ENCODE data around the gene KLRG1. TPM values are rescaled to one million over a fixed set of nuclear protein-coding genes. Genes with fewer than 3 reads are reported as not detected.

Gene KLRG1
- total and polyA plus RNA-seq, 7 experiments from 2014 or later: 2.8 to 43.8 (median 18.0) TPM

- Histone ChIP-seq H3K27me3 (ENCODE audit: control insufficient read depth in 2 of 2, insufficient read depth in 2 of 2, low read length in 2 of 2) (no peaks in the 10 kb centered on the region), H3K27ac (ENCODE audit: low read depth, low read length) (no peak overlapping the region), H3K9me3 (ENCODE audit: control insufficient read depth in 2 of 3, low read length in 3 of 3) (no peaks in the 10 kb centered on the region), H3K4me3 (ENCODE audit: low read length) (no peak overlapping the region), H3K36me3 (ENCODE audit: control insufficient read depth in 2 of 3, insufficient read depth in 3 of 3, low read length in 3 of 3) (no peaks in the 10 kb centered on the region), H3K4me1 (ENCODE audit: control insufficient read depth in 2 of 2, insufficient read depth in 2 of 2, low read length in 2 of 2) (peaks cover 33 to 43% of the 10 kb centered on the region in 2 donors)
- POLR2A ChIA-PET: interaction anchor here (0.9 to 5.6 kb wide), 3 partner anchors 11 to 86 kb away, joined by 3 to 105 read pairs (median 29); partner anchors contain the start of gene M6PR
- intact Hi-C loops (cut with micrococcal nuclease): no loop called here
- Mint-ChIP-seq H3K9me3 (peaks cover 0 to 4% (median 0%) of the 10 kb centered on the region in 11 donors), H3K4me1 (peaks cover 24 to 74% (median 64%) of the 10 kb centered on the region in 7 donors), H3K27me3 (peaks cover 0 to 14% (median 0%) of the 10 kb centered on the region in 5 donors), H3K4me3 (peak overlapping the region in 1 of 10 donors; percentile 40), H3K36me3 (peaks cover 0 to 19% (median 2%) of the 10 kb centered on the region in 5 donors), H3K27ac (peak overlapping the region in 5 of 9 donors; percentile 28 to 81 (median 77))
- ATAC-seq (no peak), DNase-seq (no peak)
- CTCF ChIA-PET: interaction anchor here (0.7 to 15.7 kb wide), 10 partner anchors 9 to 560 kb away, joined by 3 to 287 read pairs (median 9); partner anchors contain the start of gene M6PR
Measured at GRCh38 chr12:9037431-9037830, 48.1 kb downstream of the KLRG1 start.

GRCh38 chr12:9039397-9039977 is 50.1 kb downstream of the KLRG1 start:
- Histone ChIP-seq H3K27me3 (ENCODE audit: control insufficient read depth in 2 of 2, insufficient read depth in 2 of 2, low read length in 2 of 2) (no peaks in the 10 kb centered on the region), H3K36me3 (ENCODE audit: control insufficient read depth in 2 of 3, insufficient read depth in 3 of 3, low read length in 3 of 3) (no peaks in the 10 kb centered on the region), H3K9me3 (ENCODE audit: control insufficient read depth in 2 of 3, low read length in 3 of 3) (no peaks in the 10 kb centered on the region), H3K4me1 (ENCODE audit: control insufficient read depth in 2 of 2, insufficient read depth in 2 of 2, low read length in 2 of 2) (peaks cover 33 to 40% of the 10 kb centered on the region in 2 donors), H3K4me3 (ENCODE audit: low read length) (no peak overlapping the region), H3K27ac (ENCODE audit: low read depth, low read length) (peak overlapping the region; percentile 2)
- Mint-ChIP-seq H3K36me3 (peaks cover 0 to 6% (median 2%) of the 10 kb centered on the region in 5 donors), H3K4me1 (peaks cover 19 to 61% (median 50%) of the 10 kb centered on the region in 7 donors), H3K27ac (peak overlapping the region in 8 of 9 donors; percentile 59 to 78 (median 70)), H3K27me3 (peaks cover 0 to 19% (median 0%) of the 10 kb centered on the region in 5 donors), H3K4me3 (peak overlapping the region in 7 of 10 donors; percentile 3 to 68 (median 47)), H3K9me3 (peaks cover 0 to 3% (median 0%) of the 10 kb centered on the region in 11 donors)
- CTCF ChIA-PET: interaction anchor here (0.7 to 15.7 kb wide), 14 partner anchors 10 to 358 kb away, joined by 3 to 287 read pairs (median 4); partner anchors contain the start of genes KLRG1 and M6PR
- intact Hi-C loops (cut with micrococcal nuclease): loop anchor here (1.0 kb wide), 6 partner anchors 10 to 149 kb away; partner anchors contain the start of gene PHC1 (in 1 of the 2)
- ATAC-seq (peak; percentile 93), DNase-seq (peak in 7 of 9 donors; percentile 37 to 77 (median 67))
- POLR2A ChIA-PET: interaction anchor here (0.6 to 5.6 kb wide), 7 partner anchors 10 to 88 kb away, joined by 4 to 105 read pairs (median 5); partner anchors contain the start of gene M6PR

- Histone ChIP-seq H3K36me3 (ENCODE audit: control insufficient read depth in 2 of 3, insufficient read depth in 3 of 3, low read length in 3 of 3) (no peaks in the 10 kb centered on the region), H3K4me1 (ENCODE audit: control insufficient read depth in 2 of 2, insufficient read depth in 2 of 2, low read length in 2 of 2) (peaks cover 33 to 40% of the 10 kb centered on the region in 2 donors), H3K9me3 (ENCODE audit: control insufficient read depth in 2 of 3, low read length in 3 of 3) (no peaks in the 10 kb centered on the region), H3K4me3 (ENCODE audit: low read length) (no peak overlapping the region), H3K27ac (ENCODE audit: low read depth, low read length) (no peak overlapping the region), H3K27me3 (ENCODE audit: control insufficient read depth in 2 of 2, insufficient read depth in 2 of 2, low read length in 2 of 2) (no peaks in the 10 kb centered on the region)
- Mint-ChIP-seq H3K4me3 (peak overlapping the region in 2 of 10 donors; percentile 20 to 29), H3K27me3 (peaks cover 0 to 19% (median 0%) of the 10 kb centered on the region in 5 donors), H3K27ac (peak overlapping the region in 7 of 9 donors; percentile 43 to 84 (median 78)), H3K9me3 (peaks cover 0 to 5% (median 0%) of the 10 kb centered on the region in 11 donors), H3K4me1 (peaks cover 16 to 64% (median 43%) of the 10 kb centered on the region in 7 donors), H3K36me3 (peaks cover 0 to 11% (median 4%) of the 10 kb centered on the region in 5 donors)
- intact Hi-C loops (cut with micrococcal nuclease): no loop called here
- peak in 1 of 9 donors; percentile 29 for DNase-seq
- CTCF ChIA-PET: interaction anchor here (1.7 to 4.3 kb wide), 2 partner anchors 80 to 90 kb away, joined by 4 to 68 read pairs; partner anchors contain the start of gene M6PR
- POLR2A ChIA-PET: interaction anchor here (0.7 to 2.5 kb wide), 2 partner anchors 76 to 90 kb away, joined by 3 to 22 read pairs; partner anchors contain the start of gene M6PR
- ATAC-seq: no peak
Measured at GRCh38 chr12:9040484-9041186, 51.3 kb downstream of the KLRG1 start.

GRCh38 chr12:9041321-9041720 is 52.0 kb downstream of the KLRG1 start:
- intact Hi-C loops (cut with micrococcal nuclease): no loop called here

GRCh38 chr12:9043766-9044165 is 54.4 kb downstream of the KLRG1 start:
- Histone ChIP-seq H3K4me1 (ENCODE audit: control insufficient read depth in 2 of 2, insufficient read depth in 2 of 2, low read length in 2 of 2) (peaks cover 11 to 20% of the 10 kb centered on the region in 2 donors), H3K36me3 (ENCODE audit: control insufficient read depth in 2 of 3, insufficient read depth in 3 of 3, low read length in 3 of 3) (no peaks in the 10 kb centered on the region), H3K27me3 (ENCODE audit: control insufficient read depth in 2 of 2, insufficient read depth in 2 of 2, low read length in 2 of 2) (no peaks in the 10 kb centered on the region), H3K27ac (ENCODE audit: low read depth, low read length) (no peak overlapping the region), H3K4me3 (ENCODE audit: low read length) (no peak overlapping the region), H3K9me3 (ENCODE audit: control insufficient read depth in 2 of 3, low read length in 3 of 3) (no peaks in the 10 kb centered on the region)
- POLR2A ChIA-PET: interaction anchor here (0.5 to 1.1 kb wide), 2 partner anchors 94 to 357 kb away, joined by 3 to 4 read pairs; partner anchors contain the start of gene M6PR
- H3K9me3 Mint-ChIP-seq: peaks cover 0 to 14% (median 3%) of the 10 kb centered on the region in 11 donors
- DNase-seq (no peak), ATAC-seq (no peak)
- peaks cover 0 to 17% (median 0%) of the 10 kb centered on the region in 5 donors for H3K27me3 Mint-ChIP-seq
- H3K4me1 Mint-ChIP-seq: peaks cover 14 to 56% (median 25%) of the 10 kb centered on the region in 7 donors
- CTCF ChIA-PET: interaction anchor here (0.7 to 4.3 kb wide), 2 partner anchors 93 to 99 kb away, joined by 3 to 68 read pairs; partner anchors contain the start of gene M6PR
- no peak overlapping the region for H3K4me3 Mint-ChIP-seq
- H3K27ac Mint-ChIP-seq: peak overlapping the region in 2 of 9 donors; percentile 14 to 45
- H3K36me3 Mint-ChIP-seq: peaks cover 0 to 13% (median 12%) of the 10 kb centered on the region in 5 donors
- intact Hi-C loops (cut with micrococcal nuclease): no loop called here

More at GRCh38 chr12:9041321-9041720, 52.0 kb downstream of the KLRG1 start:
- peaks cover 12 to 64% (median 40%) of the 10 kb centered on the region in 7 donors for H3K4me1 Mint-ChIP-seq
- H3K27me3 Mint-ChIP-seq: peaks cover 0 to 19% (median 0%) of the 10 kb centered on the region in 5 donors
- H3K27me3 ChIP-seq (ENCODE audit: control insufficient read depth in 2 of 2, insufficient read depth in 2 of 2, low read length in 2 of 2): no peaks in the 10 kb centered on the region
- no peak overlapping the region for H3K27ac ChIP-seq (ENCODE audit: low read depth, low read length)
- peak overlapping the region in 1 of 9 donors; percentile 82 for H3K27ac Mint-ChIP-seq
- no peak overlapping the region for H3K4me3 Mint-ChIP-seq
- ATAC-seq (no peak), DNase-seq (no peak)
- peaks cover 0 to 13% (median 11%) of the 10 kb centered on the region in 5 donors for H3K36me3 Mint-ChIP-seq
- H3K4me3 ChIP-seq (ENCODE audit: low read length): no peak overlapping the region
- no peaks in the 10 kb centered on the region for H3K36me3 ChIP-seq (ENCODE audit: control insufficient read depth in 2 of 3, insufficient read depth in 3 of 3, low read length in 3 of 3)
- peaks cover 0 to 12% (median 2%) of the 10 kb centered on the region in 11 donors for H3K9me3 Mint-ChIP-seq
- ChIA-PET POLR2A (interaction anchor here (0.7 to 2.5 kb wide), 5 partner anchors 75 to 126 kb away, joined by 3 to 22 read pairs (median 3); partner anchors contain the start of gene M6PR), CTCF (interaction anchor here (0.6 to 4.3 kb wide), 4 partner anchors 10 to 91 kb away, joined by 3 to 68 read pairs (median 4); partner anchors contain the start of gene M6PR)
- peaks cover 29 to 42% of the 10 kb centered on the region in 2 donors for H3K4me1 ChIP-seq (ENCODE audit: control insufficient read depth in 2 of 2, insufficient read depth in 2 of 2, low read length in 2 of 2)
- H3K9me3 ChIP-seq (ENCODE audit: control insufficient read depth in 2 of 3, low read length in 3 of 3): no peaks in the 10 kb centered on the region

All from naive thymus-derived CD4-positive, alpha-beta T cell (primary cell).